Right ventricle myocardium inferior (tissue), 1 donor: ENCODE measurements around the gene ZNF521. TPM values are rescaled to one million over a fixed set of nuclear protein-coding genes. Genes with fewer than 3 reads are reported as not detected.

Source experiments
- ATAC-seq: fragments of 200-7000 bp; cut with Tn5 transposase; one replicate; pipeline ENCODE4 v1.9.1; 2020; ENCODE audit warnings: mild to moderate bottlenecking, moderate library complexity
- DNase-seq: peaks from one replicate; pipeline ENCODE4 v3.0.0; 2021; ENCODE audit errors: missing footprints
- intact Hi-C: fragments of 100-400 bp; cut with DNase I; formaldehyde crosslinking; loops from one replicate; pipeline ENCODE4 v1.11.0; 2022
- long read RNA-seq: library from polyadenylated mRNA; unstranded; transcript quantifications from one replicate; pipeline ENCODE4 v2.0.0, GENCODE V29; 2021
- total RNA-seq: library from RNA; stranded (reverse); fragmentation: NEBNext Ultra II Directional; extraction: Animal tissue kit (Norgen Biotek cat#: 25700); gene quantifications from one replicate; pipeline ENCODE4 v1.2.1, GENCODE V29; 2021
- donor health status: DM: no; HTN: yes; CAD: no; lungs with severe emphysema.

ZNF521 gene
- total RNA-seq, result 29.6 TPM
- long read RNA-seq, full-length matches to known transcripts, result 2 of 9 reads
- long read RNA-seq, partial matches to known transcripts, result 6 of 9 reads
- long read RNA-seq, other reads (novel, unspliced or antisense), result 1 of 9 reads

GRCh38 chr18:25351777-25352628 is at the start of gene ZNF521:
TSS of gene ZNF521 (minus strand) at chr18:25352166. CDS start at chr18:25350946, 1,220 bp downstream.
- DNase-seq (peak; percentile 85), ATAC-seq (peak; percentile 92)
- intact Hi-C loops, result loop anchor here (1.0 to 10.0 kb wide), 5 partner anchors 121 to 483 kb away; no protein-coding TSS in a partner anchor

- ATAC-seq (no peak), DNase-seq (no peak)
- intact Hi-C loops, result no loop called here
Observed at GRCh38 chr18:25399554-25399953, 47.6 kb upstream of the ZNF521 start.

GRCh38 chr18:25392192-25392591 is 40.2 kb upstream of the ZNF521 start:
- no peak for DNase-seq
- ATAC-seq, result no peak
- intact Hi-C loops, result no loop called here

- DNase-seq, result no peak
- intact Hi-C loops, result no loop called here
- no peak for ATAC-seq
Observed at GRCh38 chr18:25373432-25374179, 21.6 kb upstream of the ZNF521 start.

- ATAC-seq (no peak), DNase-seq (no peak)
- intact Hi-C loops, result no loop called here
Observed at GRCh38 chr18:25370391-25370790, 18.4 kb upstream of the ZNF521 start.

GRCh38 chr18:25365242-25365641 is 13.3 kb upstream of the ZNF521 start:
- intact Hi-C loops, result no loop called here
- no peak for ATAC-seq
- DNase-seq, result no peak

- intact Hi-C loops, result no loop called here
- DNase-seq (no peak), ATAC-seq (no peak)
Observed at GRCh38 chr18:25364732-25365131, 12.8 kb upstream of the ZNF521 start.

GRCh38 chr18:25360301-25360899 is 8.4 kb upstream of the ZNF521 start:
- no peak for DNase-seq
- ATAC-seq, result no peak
- intact Hi-C loops, result no loop called here

GRCh38 chr18:25353080-25353479 is 1.1 kb upstream of the ZNF521 start:
- intact Hi-C loops, result loop anchor here (5.0 to 10.0 kb wide), 2 partner anchors 366 to 482 kb away; no protein-coding TSS in a partner anchor
- DNase-seq (no peak), ATAC-seq (no peak)

- intact Hi-C loops, result loop anchor here (1.0 to 10.0 kb wide), 4 partner anchors 151 to 482 kb away; no protein-coding TSS in a partner anchor
- no peak for ATAC-seq
- no peak for DNase-seq
Observed at GRCh38 chr18:25352629-25353005, 651 bp upstream of the ZNF521 start.

- intact Hi-C loops, result loop anchor here (2.0 to 10.0 kb wide), 3 partner anchors 121 to 483 kb away; no protein-coding TSS in a partner anchor
- no peak for ATAC-seq
- DNase-seq, result no peak
Observed at GRCh38 chr18:25351280-25351775, 638 bp downstream of the ZNF521 start.

- intact Hi-C loops, result loop anchor here (2.0 to 10.0 kb wide), 3 partner anchors 120 to 484 kb away; no protein-coding TSS in a partner anchor
- ATAC-seq (peak; percentile 53), DNase-seq (peak; percentile 82)
Observed at GRCh38 chr18:25350489-25351251, 1.3 kb downstream of the ZNF521 start.

GRCh38 chr18:25349926-25350487 is 2.0 kb downstream of the ZNF521 start:
- no peak for DNase-seq
- ATAC-seq, result peak; percentile 3
- intact Hi-C loops, result loop anchor here (2.0 to 10.0 kb wide), 4 partner anchors 119 to 485 kb away; no protein-coding TSS in a partner anchor

- ATAC-seq (peak; percentile 27), DNase-seq (peak; percentile 67)
- intact Hi-C loops, result loop anchor here (5.0 kb wide), 1 partner anchor 182 kb away; no protein-coding TSS in a partner anchor
Observed at GRCh38 chr18:25349131-25349925, 2.6 kb downstream of the ZNF521 start.

- intact Hi-C loops, result loop anchor here (1.0 to 5.0 kb wide), 2 partner anchors 63 to 181 kb away; no protein-coding TSS in a partner anchor
- no peak for ATAC-seq
- DNase-seq, result no peak
Observed at GRCh38 chr18:25348386-25349130, 3.4 kb downstream of the ZNF521 start.

- no peak for DNase-seq
Observed at GRCh38 chr18:25346561-25346960, 5.4 kb downstream of the ZNF521 start.

More at GRCh38 chr18:25346561-25346960, 5.4 kb downstream of the ZNF521 start:
- no peak for ATAC-seq
- intact Hi-C loops, result loop anchor here (5.0 kb wide), 1 partner anchor 179 kb away; no protein-coding TSS in a partner anchor
